Chondrocyte (in vitro differentiated cells): ENCODE measurements around the gene NRIP3. TPM values are rescaled to one million over a fixed set of nuclear protein-coding genes. Genes with fewer than 3 reads are reported as not detected.

Experiments used
- DNase-seq: peaks from one replicate; pipeline ENCODE4 v3.0.0; 2021; ENCODE audit warnings: mixed read lengths, low spot score
- H3K27ac Mint-ChIP-seq: one replicate; pipeline ENCODE4 v1.8.0; 2021; ENCODE audit warnings: mild to moderate bottlenecking, moderate library complexity, mixed read lengths; ENCODE audit not compliant: unreplicated experiment
- H3K27me3 Mint-ChIP-seq: 2 replicates; pipeline ENCODE4 v1.8.0; 2021; ENCODE audit warnings: low read depth, mixed read lengths
- H3K36me3 Mint-ChIP-seq: 2 replicates; pipeline ENCODE4 v1.8.0; 2021; ENCODE audit warnings: low read depth, mixed read lengths
- H3K4me1 Mint-ChIP-seq: 2 replicates; pipeline ENCODE4 v1.8.0; 2021; ENCODE audit warnings: low read depth, mild to moderate bottlenecking, mixed read lengths
- H3K4me3 Mint-ChIP-seq: one replicate; pipeline ENCODE4 v1.8.0; 2021; ENCODE audit warnings: mild to moderate bottlenecking, moderate library complexity, mixed read lengths; ENCODE audit not compliant: unreplicated experiment
- H3K9me3 Mint-ChIP-seq: 2 replicates; pipeline ENCODE4 v1.8.0; 2021; ENCODE audit warnings: low read depth, mixed read lengths
- CTCF ChIP-seq: fragments of 200-600 bp; sonication (generic); IDR thresholded peaks from 2 replicates; pipeline ENCODE4 v1.5.0; 2021; ENCODE audit warnings: antibody characterized with exemption, mild to moderate bottlenecking, moderate library complexity
- total RNA-seq: library from RNA; stranded (reverse); gene quantifications from 3 replicates; pipeline ENCODE4 v1.2.1, GENCODE V29; 2021

The NRIP3 gene
- total RNA-seq, 1 donor from 2014 or later: 3.5 TPM

- H3K27ac Mint-ChIP-seq: peak overlapping the region; percentile 69
- peaks cover 17% of the 10 kb centered on the region for H3K4me1 Mint-ChIP-seq
- no peaks in the 10 kb centered on the region for H3K9me3 Mint-ChIP-seq
- no peak overlapping the region for H3K4me3 Mint-ChIP-seq
- no peaks in the 10 kb centered on the region for H3K36me3 Mint-ChIP-seq
- TF ChIP-seq CTCF: no peak
- no peak for DNase-seq
- no peaks in the 10 kb centered on the region for H3K27me3 Mint-ChIP-seq
Measured at GRCh38 chr11:9001736-9002135, 2.1 kb downstream of the NRIP3 start.

GRCh38 chr11:8998017-8998416 is 5.8 kb downstream of the NRIP3 start:
- no peak for DNase-seq
- Mint-ChIP-seq H3K9me3 (no peaks in the 10 kb centered on the region), H3K4me1 (peaks cover 7% of the 10 kb centered on the region), H3K36me3 (no peaks in the 10 kb centered on the region), H3K4me3 (no peak overlapping the region), H3K27me3 (no peaks in the 10 kb centered on the region), H3K27ac (no peak overlapping the region)
- TF ChIP-seq CTCF: no peak

GRCh38 chr11:8997451-8997850 is 6.3 kb downstream of the NRIP3 start:
- H3K4me3 Mint-ChIP-seq: no peak overlapping the region
- no peak for TF ChIP-seq CTCF

GRCh38 chr11:8989453-8989852 is 14.3 kb downstream of the NRIP3 start:
- Mint-ChIP-seq H3K4me3 (no peak overlapping the region), H3K27me3 (no peaks in the 10 kb centered on the region)

More at GRCh38 chr11:8997451-8997850, 6.3 kb downstream of the NRIP3 start:
- H3K9me3 Mint-ChIP-seq: no peaks in the 10 kb centered on the region
- H3K27me3 Mint-ChIP-seq: no peaks in the 10 kb centered on the region
- no peak for DNase-seq
- no peaks in the 10 kb centered on the region for H3K36me3 Mint-ChIP-seq
- H3K4me1 Mint-ChIP-seq: peaks cover 7% of the 10 kb centered on the region
- H3K27ac Mint-ChIP-seq: no peak overlapping the region

GRCh38 chr11:8988329-8989234 is 15.2 kb downstream of the NRIP3 start:
- no peak for DNase-seq

More at GRCh38 chr11:8989453-8989852, 14.3 kb downstream of the NRIP3 start:
- peak overlapping the region; percentile 77 for H3K27ac Mint-ChIP-seq
- H3K4me1 Mint-ChIP-seq: peaks cover 18% of the 10 kb centered on the region
- no peak for TF ChIP-seq CTCF
- no peaks in the 10 kb centered on the region for H3K36me3 Mint-ChIP-seq
- H3K9me3 Mint-ChIP-seq: no peaks in the 10 kb centered on the region
- no peak for DNase-seq

More at GRCh38 chr11:8988329-8989234, 15.2 kb downstream of the NRIP3 start:
- Mint-ChIP-seq H3K4me1 (peaks cover 18% of the 10 kb centered on the region), H3K36me3 (no peaks in the 10 kb centered on the region), H3K27ac (peak overlapping the region; percentile 77), H3K9me3 (no peaks in the 10 kb centered on the region), H3K4me3 (no peak overlapping the region), H3K27me3 (no peaks in the 10 kb centered on the region)
- TF ChIP-seq CTCF: no peak
